Fibroblast of the aortic adventitia (primary cell): ENCODE data around the gene SARS2. TPM values are rescaled to one million over a fixed set of nuclear protein-coding genes. Genes with fewer than 3 reads are reported as not detected.
"Not testable (repeated sequence)": the region's sequence is repeated elsewhere in the genome, so short reads cannot be mapped to it uniquely, and the experiment has no call there.

Experiments used
- DNase-seq: peaks from one replicate; pipeline ENCODE4 v3.0.0-alpha.2; 2010; ENCODE audit warnings: low read depth
- H3K4me3 ChIP-seq: 2 replicates; pipeline ENCODE4 v1.5.1; 2011; ENCODE audit warnings: low read depth, mild to moderate bottlenecking, control low read depth, low read length, moderate library complexity
- total RNA-seq: library from RNA; depleted of rRNA; stranded (reverse); fragments of >200 nt; gene quantifications from 2 replicates; pipeline ENCODE4 v1.2.3, GENCODE V29; 2012; ENCODE audit warnings: low replicate concordance
- TF ChIP-seq, protein P1 (sequence below): IDR thresholded peaks from 2 replicates; pipeline ENCODE4 v1.5.1; 2011; ENCODE audit warnings: mild to moderate bottlenecking, low read length, control low read depth, inconsistent platforms; ENCODE audit not compliant: insufficient read depth

SARS2 gene
- total RNA-seq, 1 donor: 15.5 TPM

DNA sequence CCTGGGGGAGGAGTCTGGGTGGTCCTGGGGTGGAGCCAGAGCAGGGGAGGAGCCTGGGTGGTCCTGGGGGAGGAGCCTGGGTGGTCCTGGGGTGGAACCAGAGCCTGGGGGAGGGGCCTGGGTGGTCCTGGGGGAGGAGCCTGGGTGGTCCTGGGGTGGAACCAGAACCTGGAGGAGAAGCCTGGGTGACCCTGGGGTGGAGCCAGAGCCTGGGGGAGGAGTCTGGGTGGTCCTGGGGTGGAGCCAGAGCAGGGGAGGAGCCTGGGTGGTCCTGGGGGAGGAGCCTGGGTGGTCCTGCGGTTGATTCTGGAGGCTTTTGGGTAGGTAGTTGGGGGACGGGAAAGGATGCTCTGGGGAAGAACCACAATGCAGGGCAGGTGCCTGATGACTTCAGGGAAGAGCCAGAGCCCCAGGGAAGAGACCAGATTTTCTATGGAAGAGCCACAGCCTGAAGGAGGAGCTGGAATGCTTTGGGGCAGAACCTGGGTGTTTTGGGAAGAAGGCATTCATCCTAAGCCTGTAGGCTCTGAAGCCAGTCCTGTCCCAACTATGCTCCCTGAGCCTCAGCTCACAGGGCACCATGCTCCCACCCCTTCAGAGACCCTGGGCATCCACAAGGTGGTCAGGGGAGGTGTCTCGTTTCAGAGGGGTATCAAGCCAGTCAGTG is 15.1 kb upstream of the SARS2 start:
- DNase-seq: no peak
- TF ChIP-seq, protein P1, sequence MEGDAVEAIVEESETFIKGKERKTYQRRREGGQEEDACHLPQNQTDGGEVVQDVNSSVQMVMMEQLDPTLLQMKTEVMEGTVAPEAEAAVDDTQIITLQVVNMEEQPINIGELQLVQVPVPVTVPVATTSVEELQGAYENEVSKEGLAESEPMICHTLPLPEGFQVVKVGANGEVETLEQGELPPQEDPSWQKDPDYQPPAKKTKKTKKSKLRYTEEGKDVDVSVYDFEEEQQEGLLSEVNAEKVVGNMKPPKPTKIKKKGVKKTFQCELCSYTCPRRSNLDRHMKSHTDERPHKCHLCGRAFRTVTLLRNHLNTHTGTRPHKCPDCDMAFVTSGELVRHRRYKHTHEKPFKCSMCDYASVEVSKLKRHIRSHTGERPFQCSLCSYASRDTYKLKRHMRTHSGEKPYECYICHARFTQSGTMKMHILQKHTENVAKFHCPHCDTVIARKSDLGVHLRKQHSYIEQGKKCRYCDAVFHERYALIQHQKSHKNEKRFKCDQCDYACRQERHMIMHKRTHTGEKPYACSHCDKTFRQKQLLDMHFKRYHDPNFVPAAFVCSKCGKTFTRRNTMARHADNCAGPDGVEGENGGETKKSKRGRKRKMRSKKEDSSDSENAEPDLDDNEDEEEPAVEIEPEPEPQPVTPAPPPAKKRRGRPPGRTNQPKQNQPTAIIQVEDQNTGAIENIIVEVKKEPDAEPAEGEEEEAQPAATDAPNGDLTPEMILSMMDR: no peak
- no peak overlapping the region for H3K4me3 ChIP-seq

DNA sequence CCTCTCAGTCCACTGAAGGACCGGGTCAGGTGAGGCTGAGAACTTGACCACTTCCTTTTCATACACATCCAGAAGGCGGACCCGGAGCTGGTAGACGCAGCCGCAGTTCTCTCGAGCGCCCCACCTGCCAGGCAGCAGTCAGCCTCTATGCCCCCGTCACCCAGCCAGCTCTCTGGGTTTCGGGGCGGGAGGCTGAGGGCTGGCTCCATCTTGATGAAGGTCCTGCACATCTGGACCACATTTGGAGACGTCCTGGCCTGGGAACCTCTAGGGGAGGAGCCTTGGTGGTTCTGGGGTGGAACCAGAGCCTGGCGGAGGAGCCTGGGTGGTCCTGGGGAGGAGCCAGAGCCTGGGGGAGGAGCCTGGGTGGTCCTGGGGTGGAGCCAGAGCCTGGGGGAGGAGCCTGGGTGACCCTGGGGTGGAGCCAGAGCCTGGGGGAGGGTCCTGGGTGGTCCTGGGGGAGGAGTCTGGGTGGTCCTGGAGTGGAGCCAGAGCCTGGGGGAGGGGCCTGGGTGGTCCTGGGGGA is 14.5 kb upstream of the SARS2 start:
- no peak overlapping the region for H3K4me3 ChIP-seq
- TF ChIP-seq, protein P1: no peak
- DNase-seq: no peak

- no peak overlapping the region for H3K4me3 ChIP-seq
- TF ChIP-seq, protein P1: no peak
- DNase-seq: no peak
Measured at GRCh38 chr19:38942471-38943181, 12.1 kb upstream of the SARS2 start.

DNA sequence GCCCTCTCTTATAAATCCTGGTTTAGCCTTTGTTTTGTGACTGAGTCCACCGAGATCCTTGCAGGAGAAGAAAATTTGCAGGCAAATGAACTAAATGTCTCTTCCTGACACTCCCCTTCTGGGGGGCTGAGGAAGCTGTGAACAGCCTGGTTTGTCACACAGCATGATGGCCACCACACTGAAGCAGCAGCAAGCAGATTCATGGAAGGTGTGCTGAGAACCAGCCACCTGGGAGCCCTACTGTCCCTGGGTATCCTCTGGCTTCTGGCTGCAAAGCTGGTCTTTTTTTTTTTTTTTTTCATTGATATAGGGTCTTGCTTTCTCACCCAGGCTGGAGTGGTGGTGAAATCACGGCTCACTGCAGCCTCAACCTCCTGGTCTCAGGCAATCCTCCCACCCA is 11.4 kb upstream of the SARS2 start:
- TF ChIP-seq, protein P1: no peak
- DNase-seq: no peak
- H3K4me3 ChIP-seq: no peak overlapping the region

- H3K4me3 ChIP-seq, DNase-seq: not testable (repeated sequence)
Measured at GRCh38 chr19:38941466-38941865, 10.9 kb upstream of the SARS2 start.

DNA sequence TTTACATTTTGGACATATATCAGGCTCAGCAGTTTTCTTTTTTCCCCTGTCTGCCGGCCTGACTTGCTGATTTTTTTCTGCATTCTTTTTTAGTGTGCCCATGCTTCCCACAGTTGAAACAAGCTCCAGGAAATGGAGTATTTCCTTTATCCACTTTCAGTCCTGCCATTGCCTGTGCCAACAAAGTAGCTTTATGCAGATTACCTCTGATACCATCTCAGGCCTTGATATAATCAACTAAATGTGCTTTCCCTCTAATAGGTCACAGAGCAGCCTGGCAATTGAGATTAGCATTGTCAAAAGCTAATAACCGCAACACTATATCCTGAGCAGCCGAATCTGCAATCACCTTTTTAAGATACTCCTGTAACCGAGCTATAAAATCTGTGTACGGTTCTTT is 9.4 kb upstream of the SARS2 start:
- DNase-seq: no peak
- no peak overlapping the region for H3K4me3 ChIP-seq
- TF ChIP-seq, protein P1: no peak

DNA sequence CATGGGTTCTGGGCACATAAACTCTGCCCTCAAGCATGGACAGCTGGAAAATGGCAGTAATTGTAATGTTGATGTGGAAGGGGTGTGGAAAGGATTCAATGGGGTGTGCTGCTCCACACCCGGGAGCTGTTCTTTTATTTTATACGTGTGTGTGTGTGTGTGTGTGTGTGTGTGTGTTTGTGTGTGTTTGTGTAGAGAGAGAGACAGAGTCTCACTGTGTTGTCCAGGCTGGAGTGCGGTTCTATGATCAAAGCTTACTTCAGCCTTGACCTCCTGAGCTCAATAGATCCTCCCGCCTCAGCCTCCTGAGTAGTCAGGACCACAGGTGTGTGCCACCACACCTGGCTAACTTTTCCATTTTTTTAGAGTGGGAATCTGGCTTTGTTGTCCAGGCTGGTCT is 3.0 kb upstream of the SARS2 start:
- TF ChIP-seq, protein P1: no peak
- DNase-seq: no peak
- H3K4me3 ChIP-seq: no peak overlapping the region
